Astrocyte of the cerebellum (primary cell): ENCODE results near the gene MAN1C1.

Experiments used
- DNase-seq: peaks from one replicate; pipeline ENCODE4 v3.0.0-alpha.2; 2011; ENCODE audit warnings: low read depth
- H3K4me3 ChIP-seq: 2 replicates; pipeline ENCODE4 v1.5.1; 2011; ENCODE audit warnings: mild to moderate bottlenecking, low read depth, low read length, moderate library complexity
- CTCF ChIP-seq: IDR thresholded peaks from 2 replicates; pipeline ENCODE4 v1.5.1; 2012; ENCODE audit warnings: low read length, low read depth, moderate library complexity, mild to moderate bottlenecking; ENCODE audit errors: missing control alignments
- in situ Hi-C: cut with HindIII; loops from 2 replicates; pipeline ENCODE4 v1.10.0; 2017; ENCODE audit warnings: low sequenced_read_pairs

MAN1C1 gene

GRCh38 chr1:25798666-25799351 is 182.2 kb downstream of the MAN1C1 start:
- in situ Hi-C loops = loop anchor here (5.0 kb wide), 1 partner anchor 47 kb away; no protein-coding TSS in a partner anchor
- DNase-seq = no peak
- no peak for TF ChIP-seq CTCF
- no peak overlapping the region for H3K4me3 ChIP-seq

GRCh38 chr1:25799352-25799934 is 182.9 kb downstream of the MAN1C1 start:
- no peak for DNase-seq
- H3K4me3 ChIP-seq = peak overlapping the region; percentile 35
- TF ChIP-seq CTCF = no peak
- in situ Hi-C loops = loop anchor here (5.0 kb wide), 1 partner anchor 47 kb away; no protein-coding TSS in a partner anchor

GRCh38 chr1:25799935-25800702 is 183.5 kb downstream of the MAN1C1 start, which contains the start of gene SELENON:
Gene SELENON, plus strand, starts transcription at chr1:25800193. Its CDS starts 38 bp downstream, at chr1:25800231.
- no peak for DNase-seq
- in situ Hi-C loops = loop anchor here (5.0 kb wide), 1 partner anchor 48 kb away; no protein-coding TSS in a partner anchor
- TF ChIP-seq CTCF = no peak
- H3K4me3 ChIP-seq = peak within 1 kb of the TSS; percentile 56

GRCh38 chr1:25800703-25801377 is 184.2 kb downstream of the MAN1C1 start:
- no peak for TF ChIP-seq CTCF
- DNase-seq = no peak
- in situ Hi-C loops = no loop called here
- peak overlapping the region; percentile 56 for H3K4me3 ChIP-seq

- no peak for TF ChIP-seq CTCF
These were observed 186.3 kb downstream of the MAN1C1 start for GRCh38 chr1:25802915-25803314.

GRCh38 chr1:25803368-25803767 is 186.8 kb downstream of the MAN1C1 start:
- no peak overlapping the region for H3K4me3 ChIP-seq
- TF ChIP-seq CTCF = no peak
- in situ Hi-C loops = no loop called here
- DNase-seq = no peak

More at GRCh38 chr1:25802915-25803314, 186.3 kb downstream of the MAN1C1 start:
- in situ Hi-C loops = no loop called here
- no peak overlapping the region for H3K4me3 ChIP-seq
- DNase-seq = no peak
